ENCODE data around the gene HNRNPAB.
A peak's percentile ranks its signal among the peaks of the same experiment; 100 is the strongest.
"Not testable (repeated sequence)": the region's sequence is repeated elsewhere in the genome, so short reads cannot be mapped to it uniquely, and the experiment has no call there.

The HNRNPAB gene

GRCh38 chr5:178232124-178232919 is 28.0 kb downstream of the HNRNPAB start, which contains the start of gene PHYKPL:
TSS of gene PHYKPL (minus strand) at chr5:178232802. CDS start at chr5:178232550, 252 bp downstream.
- DNase-seq, result peak; percentile 65 to 73 (median 69)

- DNase-seq, result peak in 1 of 3 experiments; percentile 55
These were observed 28.6 kb downstream of the HNRNPAB start for GRCh38 chr5:178232920-178233429.

- DNase-seq, result peak in 1 of 3 experiments; percentile 3
These were observed 29.9 kb downstream of the HNRNPAB start for GRCh38 chr5:178234121-178234749.

GRCh38 chr5:178234750-178235587 is 30.6 kb downstream of the HNRNPAB start:
- DNase-seq, result peak in 2 of 3 experiments; percentile 12 to 44

DNA sequence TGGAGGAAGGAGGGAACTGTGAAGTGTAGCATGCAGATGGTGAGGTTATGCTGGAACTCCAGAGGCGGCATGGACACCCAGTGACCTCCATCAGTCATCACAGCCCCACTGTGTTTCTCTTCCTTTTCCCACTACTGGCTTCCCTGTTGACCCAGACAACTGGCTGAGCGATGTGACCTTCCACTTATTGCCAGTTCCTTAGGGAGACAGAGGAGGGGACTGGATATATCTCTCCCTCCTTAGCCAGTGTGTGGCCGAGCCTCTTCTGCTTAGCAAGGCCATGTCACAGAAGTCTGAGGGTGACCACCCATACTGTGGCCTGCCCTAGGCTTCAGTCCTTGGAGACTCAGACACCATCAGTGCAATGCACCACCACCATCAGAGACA is 31.2 kb downstream of the HNRNPAB start:
- no peak for DNase-seq

DNA sequence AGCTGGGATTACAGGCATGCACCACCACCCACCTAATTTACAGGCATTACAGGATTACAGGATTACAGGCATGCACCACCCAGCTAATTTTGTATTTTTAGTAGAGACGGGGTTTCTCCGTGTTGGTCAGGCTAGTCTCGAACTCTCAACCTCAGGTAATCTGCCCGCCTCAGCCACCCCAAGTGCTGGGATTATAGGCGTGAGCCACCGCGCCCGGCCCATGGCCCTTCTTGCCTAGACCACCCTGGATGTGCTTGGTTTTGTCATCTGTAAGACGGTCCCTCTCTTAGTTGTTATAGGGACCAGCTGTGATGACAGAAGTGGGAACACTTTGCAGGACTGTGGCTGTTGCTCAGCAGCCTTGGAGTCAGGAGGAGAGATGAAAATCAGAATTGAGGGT is 31.8 kb downstream of the HNRNPAB start:
- DNase-seq, result no peak

- DNase-seq, result no peak
These were observed 32.3 kb downstream of the HNRNPAB start for GRCh38 chr5:178236679-178237078.

DNA sequence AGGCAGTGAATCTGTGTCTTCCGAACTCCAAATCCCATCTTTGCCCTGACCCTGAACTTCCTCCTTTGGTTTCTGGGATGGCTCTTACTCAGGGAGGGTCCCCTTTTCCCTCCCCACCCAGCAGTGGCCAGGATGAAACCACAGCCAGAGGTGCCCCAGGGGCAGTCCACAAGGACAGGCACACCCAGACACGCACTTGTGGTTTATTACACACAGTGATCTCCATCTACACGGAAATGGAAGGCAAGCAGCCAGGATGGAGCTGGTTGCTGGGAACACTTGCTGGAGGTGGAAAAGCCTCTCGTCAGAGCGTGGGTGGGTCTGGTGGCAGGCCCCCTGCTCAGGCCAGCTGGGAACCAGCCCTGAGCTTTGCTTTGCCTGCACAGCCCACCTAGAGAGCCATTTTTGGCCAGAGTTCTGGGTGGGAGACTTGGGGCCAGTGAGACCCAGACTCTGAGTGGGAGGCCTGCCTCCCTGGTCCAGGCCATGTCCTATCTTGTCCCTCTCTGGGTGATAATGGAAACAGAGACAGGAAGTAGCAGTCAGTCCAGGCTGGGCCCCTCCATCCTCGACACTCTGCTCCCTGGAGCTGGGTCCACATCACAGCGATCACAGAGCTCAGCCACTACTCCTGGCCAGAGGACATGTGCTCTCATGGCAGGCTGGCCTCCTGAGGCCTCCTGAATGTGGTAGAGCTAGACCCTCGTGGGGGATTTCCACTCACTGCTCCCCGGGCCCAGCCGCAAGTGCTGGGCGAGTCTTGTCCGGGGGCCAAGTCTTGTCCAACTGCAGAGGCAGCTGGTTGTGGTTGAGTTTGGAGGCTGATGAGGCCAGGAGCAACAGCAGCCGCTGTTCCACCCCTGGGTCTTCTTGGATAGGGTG is 33.3 kb downstream of the HNRNPAB start:
- DNase-seq, result no peak

GRCh38 chr5:178238313-178238635 is 33.9 kb downstream of the HNRNPAB start:
- DNase-seq, result no peak

GRCh38 chr5:178238711-178239592 is 34.6 kb downstream of the HNRNPAB start:
- no peak for DNase-seq

DNA sequence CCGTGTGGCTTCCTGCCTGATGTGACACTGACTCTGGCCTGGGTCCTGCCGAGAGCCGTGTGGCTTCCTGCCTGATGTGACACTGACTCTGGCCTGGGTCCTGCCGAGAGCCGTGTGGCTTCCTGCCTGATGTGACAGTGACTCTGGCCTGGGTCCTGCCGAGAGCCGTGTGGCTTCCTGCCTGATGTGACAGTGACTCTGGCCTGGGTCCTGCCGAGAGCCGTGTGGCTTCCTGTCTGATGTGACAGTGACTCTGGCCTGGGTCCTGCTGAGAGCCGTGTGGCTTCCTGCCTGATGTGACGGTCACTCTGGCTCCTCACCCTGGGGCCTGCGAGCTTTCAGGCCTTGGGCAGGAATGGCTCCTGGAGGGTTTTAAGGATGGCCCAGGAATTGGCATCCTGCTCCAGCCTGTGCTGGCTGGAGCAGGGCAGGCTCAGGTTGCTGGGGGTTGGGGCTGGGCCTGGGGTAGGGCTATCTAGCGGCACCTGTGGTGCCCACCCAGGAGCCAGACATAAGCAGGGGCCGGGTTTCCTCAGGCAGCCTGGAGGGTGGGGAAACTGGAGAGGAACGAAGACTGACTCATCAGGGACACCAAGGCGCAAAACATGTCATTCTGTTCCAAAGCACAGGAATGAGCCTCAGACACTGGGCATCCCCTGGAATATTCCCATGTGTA is 35.4 kb downstream of the HNRNPAB start:
- not testable (repeated sequence) for DNase-seq

DNA sequence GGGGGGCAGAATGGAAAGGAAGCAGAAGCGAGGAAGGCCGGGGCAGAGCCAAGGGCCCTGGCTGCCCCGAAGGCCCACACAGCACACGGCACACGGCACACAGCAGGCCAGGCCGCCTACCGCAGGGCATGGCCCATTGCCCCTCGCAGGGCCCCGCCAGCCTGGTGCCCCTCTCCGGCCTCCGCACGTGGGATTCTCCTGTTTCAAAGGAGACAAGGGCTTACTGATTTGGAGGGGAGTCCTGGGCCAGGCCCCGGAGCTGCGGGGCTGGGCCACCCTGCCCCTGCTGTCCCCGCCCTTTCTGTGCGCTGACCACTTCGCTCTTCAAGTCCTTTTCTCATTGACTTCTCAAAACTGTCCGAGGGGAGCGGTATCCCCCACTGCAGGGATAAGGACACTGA is 36.0 kb downstream of the HNRNPAB start:
- DNase-seq, result no peak

DNA sequence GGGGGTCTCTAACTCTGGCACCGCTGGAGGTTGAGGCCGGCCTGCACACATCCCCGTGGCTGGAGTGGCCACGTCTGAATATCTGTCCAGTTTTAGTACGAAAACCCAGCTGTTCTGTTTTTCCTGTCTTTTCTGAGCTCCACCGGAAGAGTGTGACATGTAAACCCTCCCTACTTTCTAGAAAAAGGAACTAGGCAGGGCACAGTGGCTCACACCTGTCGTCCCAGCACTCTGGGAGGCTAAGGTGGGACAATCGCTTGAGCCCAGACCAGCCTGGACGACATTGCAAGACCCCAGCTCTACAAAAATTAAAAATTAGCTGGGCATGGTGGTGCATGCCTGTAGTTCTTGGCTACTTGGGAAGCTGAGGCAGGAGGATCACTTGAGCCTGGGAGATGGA is 36.4 kb downstream of the HNRNPAB start:
- DNase-seq, result no peak

DNA sequence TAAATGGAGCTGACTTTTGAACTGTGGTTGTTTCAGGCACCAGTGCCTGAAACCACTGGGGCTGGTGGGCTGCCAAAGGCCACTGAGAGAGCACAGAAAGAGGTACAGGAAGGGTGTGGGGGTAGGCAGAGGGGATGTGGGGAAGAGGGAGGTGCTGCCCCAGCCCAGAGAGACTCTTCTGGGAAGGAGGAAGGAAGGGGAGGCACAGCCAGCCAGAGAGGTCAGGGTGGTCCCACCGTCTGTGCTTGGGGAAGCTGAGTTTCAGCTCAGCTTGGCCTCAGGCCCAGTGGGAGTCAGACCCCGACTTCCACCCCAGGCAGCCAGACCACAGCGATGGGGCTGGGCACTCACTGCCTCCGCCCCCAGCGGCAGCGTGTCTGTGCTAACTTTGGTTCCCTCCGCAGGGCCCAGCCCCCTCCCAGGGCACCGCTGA is 36.9 kb downstream of the HNRNPAB start:
- no peak for DNase-seq

- DNase-seq, result no peak
These were observed 37.4 kb downstream of the HNRNPAB start for GRCh38 chr5:178241688-178242231.

DNA sequence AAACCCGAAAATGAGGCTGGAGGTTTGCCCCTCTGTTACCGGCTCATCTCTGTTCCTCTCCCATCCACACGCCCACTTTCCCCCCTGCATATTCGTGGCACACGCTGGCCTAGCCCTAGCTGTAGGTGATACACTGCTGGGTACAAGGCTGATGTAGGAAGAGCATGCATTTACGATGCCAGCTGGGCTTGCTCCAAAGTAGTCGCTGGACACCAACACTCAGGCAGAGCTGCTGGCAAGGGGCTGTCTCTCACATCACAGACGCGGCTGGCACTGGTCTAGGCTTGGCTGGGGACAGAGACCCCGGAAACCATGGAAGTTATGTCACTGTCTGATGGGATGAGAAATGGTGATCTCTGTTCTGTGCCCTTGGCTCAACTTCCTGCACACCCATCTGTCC is 38.1 kb downstream of the HNRNPAB start:
- DNase-seq, result no peak

DNA sequence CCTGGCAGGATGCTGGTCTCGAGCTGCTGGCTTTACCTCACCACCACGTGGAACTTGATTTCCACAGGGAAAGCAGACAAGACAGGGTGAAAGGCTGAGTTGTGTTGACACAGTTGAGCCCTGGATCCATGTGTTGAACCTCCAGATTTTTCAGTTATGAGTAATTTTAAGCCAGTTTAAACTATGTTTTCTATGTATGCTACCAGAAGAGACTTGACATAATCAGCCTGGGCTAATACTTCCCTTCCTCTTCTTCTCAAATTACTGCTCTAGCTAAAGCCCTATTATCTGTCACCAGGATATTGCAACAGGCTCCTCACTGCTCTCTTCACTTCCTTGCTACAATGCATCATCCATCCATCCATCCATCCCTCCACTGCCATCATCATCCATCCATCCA is 40.2 kb downstream of the HNRNPAB start:
- no peak for DNase-seq

DNA sequence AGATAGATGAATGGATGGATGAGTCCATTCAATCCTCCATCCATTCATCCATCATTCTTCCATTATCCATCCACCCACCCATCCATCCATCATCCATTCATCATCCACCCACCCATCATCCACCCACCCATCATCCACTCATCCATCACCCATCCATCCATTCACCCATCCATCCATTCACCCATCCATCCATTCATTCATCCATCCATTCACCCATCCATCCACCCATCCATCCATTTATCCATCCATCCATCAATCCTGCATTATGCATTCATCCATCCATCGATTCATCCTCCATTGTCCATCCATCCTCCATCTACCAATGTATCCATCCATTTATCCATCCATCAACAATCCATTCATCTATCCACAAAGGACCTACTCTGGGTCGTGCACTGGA is 41.1 kb downstream of the HNRNPAB start:
- DNase-seq, result no peak

GRCh38 chr5:178246624-178247279 is 42.4 kb downstream of the HNRNPAB start:
- DNase-seq, result no peak

All from NCI-H1417 (cell line).